Astrocyte of the hippocampus (primary cell): ENCODE results near the gene CLRN1.

Experiments used
- DNase-seq: peaks from one replicate; pipeline ENCODE4 v3.0.0; 2011; ENCODE audit warnings: low read depth, low spot score

Gene CLRN1

DNA sequence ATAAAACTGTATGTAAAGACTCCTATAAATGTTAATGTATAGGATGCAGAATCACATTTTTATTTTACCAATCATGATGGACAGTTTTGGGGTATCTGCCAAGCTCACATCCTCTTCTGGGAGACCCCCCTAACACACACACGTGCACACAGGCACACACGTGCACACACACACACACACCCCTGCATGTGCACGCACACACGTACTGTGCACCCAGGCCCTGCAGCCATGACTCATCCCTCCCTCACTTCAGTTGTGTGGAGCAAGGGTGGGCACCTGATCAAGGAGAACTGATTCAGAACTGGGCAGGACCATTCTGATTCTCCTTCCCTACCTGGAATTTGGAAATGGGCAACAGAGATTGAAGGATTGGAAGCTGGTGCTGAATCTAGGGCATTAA, 51.3 kb downstream of the CLRN1 start:
- no peak for DNase-seq

DNA sequence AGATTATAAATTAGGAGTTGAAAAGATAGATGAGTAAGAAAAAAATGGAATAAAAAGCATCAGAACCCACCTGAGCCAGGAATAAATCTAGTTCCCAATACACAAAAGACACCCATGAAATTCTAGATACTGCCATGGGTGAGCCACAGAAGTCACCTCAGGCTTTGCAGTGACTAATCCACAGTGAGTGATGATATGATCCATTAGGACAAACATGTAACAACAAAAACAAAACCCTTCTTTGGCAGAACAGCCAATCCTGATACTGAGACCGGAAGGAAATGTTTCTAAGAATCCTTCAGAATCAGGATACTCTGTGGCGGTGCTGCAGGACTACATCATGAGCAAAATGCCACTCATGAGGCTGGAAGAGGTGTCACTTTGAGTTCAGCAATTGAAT, 52.3 kb downstream of the CLRN1 start:
- no peak for DNase-seq

DNA sequence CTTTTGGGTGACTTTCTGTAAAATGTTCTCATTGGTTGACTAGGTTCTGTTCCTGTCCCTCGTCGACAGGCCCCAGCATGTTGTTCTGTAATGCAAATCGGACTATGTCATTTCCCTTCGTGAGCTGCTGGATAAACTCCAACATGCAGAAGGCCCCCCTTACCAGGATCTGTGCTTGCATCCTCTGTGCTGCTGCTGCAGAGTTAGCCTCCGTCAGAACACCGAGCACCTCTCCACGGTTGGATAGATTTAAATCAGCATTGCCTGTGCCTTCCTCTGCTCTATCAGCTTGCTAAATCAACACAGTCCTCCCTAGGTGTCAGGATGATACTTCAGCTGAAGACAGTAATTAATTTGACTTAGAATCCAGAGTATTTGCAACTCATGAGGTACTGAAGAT, 54.6 kb downstream of the CLRN1 start:
- no peak for DNase-seq

DNA sequence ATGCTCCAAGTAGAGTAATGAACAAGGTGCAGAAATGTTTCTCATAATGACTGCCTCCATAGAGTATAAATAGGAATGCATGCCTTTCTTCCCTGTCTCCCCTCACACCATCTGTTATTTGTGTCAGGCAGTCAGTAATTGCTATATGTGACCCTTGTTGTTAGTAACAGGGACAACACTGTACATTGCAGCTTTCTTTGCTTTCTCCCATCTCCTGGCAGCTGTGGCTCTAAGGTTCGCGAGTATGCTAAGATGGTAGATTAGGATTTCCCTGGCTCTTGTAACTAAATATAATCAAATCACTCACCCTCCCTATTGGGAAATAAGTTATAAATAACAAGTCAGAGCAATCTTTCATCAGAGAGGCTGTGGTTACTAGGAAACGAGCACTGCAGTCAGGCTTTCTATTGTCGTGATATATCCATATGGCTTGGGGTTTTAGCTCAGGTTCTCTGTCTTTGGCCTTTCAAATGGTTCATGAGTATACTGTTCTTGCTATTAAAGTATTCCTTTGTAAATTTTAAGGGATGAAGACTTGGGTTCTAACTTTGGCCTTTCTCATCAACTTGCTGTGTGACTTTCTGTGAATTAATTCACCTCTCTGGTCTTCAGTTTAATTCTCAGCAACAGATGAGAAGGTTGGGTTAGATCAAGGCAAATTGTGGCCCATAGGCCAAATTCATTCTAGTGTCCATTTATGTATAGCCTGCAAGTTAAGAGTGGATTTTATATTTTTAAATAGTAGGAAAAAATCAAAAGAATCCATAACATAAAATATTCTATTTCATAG, 59.2 kb downstream of the CLRN1 start:
- DNase-seq: no peak

DNA sequence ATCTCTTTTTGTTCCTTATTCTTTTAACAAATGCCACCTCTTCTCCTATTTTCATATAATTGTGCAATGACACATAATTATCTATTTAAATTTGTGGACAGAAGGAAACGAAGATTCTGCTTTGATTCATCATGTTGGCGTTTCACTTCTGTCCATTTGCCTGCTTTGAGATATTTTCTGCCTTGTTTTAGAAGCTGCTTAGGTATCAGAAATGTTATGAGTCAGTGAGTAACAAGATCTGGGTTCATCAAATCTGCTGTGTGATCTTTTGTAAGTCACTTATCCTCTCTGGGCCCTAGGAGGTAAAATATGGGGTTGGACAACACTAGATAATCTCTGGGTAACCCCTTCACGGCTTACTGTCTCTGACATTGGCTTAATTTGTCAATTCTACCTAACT, 60.0 kb downstream of the CLRN1 start:
- no peak for DNase-seq

DNA sequence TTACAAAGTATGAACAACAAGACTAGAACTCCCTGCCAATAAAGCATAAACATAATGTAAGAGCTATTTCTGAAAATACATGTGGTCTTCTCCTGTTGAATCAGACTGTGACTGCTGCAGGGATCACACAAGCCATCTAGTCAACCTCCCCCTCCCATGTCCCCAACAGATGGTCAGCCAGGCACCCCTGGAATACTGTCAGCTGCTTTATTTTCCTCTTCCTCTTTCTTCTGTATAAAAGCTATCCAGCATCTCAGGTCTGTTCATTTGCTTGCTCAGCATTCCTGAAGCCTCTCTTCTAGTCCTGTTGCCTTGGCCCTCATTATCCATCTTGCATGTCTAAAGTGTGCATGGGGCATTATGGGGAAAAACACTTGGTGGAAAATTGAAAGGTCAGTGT, 60.8 kb downstream of the CLRN1 start:
- DNase-seq: no peak

DNA sequence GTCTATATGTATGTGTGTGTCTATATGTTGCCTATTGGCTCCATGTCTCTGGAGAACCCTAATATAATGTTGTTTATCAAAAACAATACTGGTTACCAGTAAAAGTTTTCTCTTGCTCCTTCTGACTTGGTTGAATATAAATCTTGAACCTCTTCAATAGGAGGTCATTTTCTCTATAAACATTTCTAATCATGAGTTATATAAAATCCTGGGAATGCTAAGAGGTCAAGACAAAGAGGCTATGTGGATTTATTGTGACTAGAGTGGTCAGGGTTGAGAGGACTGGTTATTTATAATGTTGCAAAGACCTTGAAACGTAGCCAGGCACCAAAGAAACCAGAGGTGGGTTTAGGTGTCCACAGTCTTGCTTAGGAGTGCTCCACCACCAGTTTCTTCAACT, 66.1 kb downstream of the CLRN1 start:
- DNase-seq: no peak

DNA sequence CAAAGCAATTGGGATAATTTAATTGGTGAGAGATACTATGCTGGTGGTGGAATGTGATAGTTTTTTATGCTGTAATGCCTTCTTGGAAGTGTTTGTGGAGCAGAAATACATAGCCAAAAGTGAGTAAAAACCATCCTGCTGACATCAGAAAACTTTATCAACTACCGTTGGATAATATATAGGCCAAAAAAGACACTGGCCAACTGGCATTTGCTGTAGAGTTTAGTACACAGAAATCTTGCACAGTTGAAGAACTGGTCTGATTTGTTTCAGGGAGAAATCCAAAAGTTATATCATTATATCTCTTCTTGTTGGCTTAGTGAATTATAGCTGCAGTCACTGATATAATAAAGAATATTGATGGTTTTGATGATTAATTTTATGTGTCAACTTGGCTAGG, 66.8 kb downstream of the CLRN1 start:
- DNase-seq: no peak

DNA sequence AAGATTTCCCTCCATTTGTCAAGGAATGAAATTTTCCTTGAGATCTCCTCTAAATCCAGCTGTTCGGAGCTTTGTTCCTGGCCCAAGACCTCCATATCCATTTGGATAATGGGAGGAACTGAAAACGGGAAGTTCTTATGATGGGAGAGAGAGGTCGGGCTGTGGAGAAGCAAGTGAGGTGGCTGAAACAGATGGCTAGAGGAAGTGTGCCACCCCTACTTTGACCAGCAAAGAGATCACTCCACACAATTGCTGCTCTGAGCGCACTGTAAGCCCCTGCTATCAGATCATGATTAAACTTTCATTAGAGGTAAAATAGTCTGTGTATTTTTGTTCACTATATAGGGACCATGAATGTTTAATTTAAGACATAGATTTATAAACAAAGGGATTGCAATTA, 67.2 kb downstream of the CLRN1 start, which contains the start of gene MINDY4B:
Gene MINDY4B, minus strand, starts transcription at position 101 of the 400 bp plus-strand sequence. Its CDS starts 0 bp downstream, at position 101.
- DNase-seq: no peak

DNA sequence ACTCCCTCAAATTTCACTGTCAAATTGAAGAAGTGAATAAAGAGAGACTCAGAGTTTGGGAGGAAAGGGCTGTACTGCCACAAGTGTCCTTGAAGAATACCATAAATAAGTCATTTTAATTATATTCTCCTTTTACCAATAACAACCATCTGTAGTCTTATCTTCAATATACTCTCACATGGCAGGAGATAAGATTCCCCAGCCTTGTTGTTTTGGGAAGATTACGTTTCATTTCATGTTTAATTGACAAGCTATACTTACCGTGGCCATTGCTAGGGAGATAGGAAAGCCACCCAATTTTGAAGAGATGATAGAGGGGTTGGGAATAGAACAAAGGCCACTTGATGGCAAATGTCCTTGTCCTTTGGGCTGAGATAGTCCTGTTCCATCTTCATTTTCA, 69.5 kb downstream of the CLRN1 start:
- no peak for DNase-seq

DNA sequence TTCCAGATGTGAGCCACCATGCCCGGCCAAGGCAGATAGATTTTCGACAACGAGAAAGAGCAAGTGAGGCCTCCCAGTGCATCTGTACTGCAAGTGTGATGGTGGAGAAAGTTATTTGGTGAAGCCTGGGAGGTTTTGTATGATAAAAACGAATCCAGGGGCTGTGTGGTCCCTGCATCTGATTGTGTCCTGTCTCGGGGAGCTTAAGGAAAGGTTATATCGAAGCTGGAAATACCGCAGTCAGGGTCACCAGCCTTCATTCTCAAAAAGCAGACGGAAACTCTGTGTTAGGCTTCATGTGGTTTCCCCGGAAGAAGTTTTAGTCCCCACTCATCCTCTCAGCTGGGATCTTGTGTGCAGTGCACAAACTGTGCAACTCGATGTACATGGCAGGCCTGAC, 70.7 kb downstream of the CLRN1 start:
- no peak for DNase-seq

DNA sequence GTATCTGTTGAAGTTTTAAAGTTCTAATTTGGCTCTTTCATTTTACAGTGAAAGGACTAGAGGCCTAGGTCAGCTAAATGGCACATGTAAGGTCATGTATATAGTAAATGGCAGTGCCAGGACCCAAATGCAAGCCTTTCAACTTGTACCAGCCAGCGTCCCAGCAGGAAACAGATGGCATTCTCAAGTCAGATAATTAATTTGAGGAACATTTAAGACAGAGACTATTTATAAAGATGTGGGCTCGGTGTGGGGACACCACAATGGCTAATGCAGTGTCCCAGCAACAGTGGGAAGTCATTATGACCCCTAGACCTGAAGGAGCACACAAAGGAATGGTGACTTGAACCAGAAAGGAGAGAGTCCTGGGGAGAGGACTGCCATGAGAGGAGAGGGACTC, 73.4 kb downstream of the CLRN1 start:
- no peak for DNase-seq

DNA sequence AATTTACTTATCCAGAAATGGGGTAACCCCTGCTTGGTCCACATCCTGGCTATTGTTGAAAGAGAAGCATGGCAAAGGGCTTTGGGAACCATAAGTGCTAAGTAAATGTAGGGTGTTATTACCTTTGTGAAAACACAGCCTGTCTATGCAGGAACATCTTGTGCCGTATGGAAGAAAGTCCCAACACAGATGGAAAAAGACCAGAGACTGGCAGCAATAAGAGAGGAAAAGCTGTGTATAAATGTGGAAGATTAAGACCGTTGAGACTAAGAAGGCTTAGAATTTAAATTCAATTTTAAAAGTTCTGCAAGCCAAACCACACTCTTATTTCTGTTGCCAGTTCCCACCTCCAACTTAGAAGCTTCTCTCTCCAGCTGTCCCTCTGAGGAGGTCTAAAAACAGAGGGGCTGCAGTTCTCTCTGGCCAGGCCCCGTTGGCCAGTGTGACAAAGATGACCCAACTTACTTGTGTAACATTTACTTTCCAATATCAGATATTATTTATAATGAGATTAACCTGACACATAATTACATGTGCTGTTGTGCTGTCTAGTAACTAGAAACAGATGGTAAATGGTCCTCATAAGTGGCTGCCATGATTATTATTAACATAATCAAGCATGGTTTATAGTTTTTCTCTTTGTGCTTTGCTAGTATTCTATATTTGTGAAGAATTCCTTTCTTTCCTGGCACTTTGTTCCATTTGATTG, 74.3 kb downstream of the CLRN1 start:
- DNase-seq: no peak

DNA sequence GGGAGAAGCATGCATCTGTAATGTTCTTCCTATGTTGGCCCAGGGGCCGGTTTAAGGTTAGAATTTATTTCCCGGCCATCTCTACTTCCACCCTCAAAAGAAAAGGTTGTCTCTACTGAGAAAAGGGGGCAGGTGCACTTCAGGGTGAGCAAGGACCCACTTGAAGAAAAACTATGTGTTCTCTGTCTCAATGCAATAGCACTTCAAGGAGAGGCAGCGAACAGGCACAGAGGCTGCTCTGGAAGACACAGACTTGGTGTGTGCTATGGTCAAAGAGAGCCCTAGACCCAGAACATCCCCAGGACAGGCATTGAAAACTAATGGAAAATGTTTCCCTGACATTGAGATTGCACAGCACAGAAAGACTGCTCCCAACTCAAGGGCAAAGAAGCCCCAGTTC, 74.9 kb downstream of the CLRN1 start:
- DNase-seq: no peak

DNA sequence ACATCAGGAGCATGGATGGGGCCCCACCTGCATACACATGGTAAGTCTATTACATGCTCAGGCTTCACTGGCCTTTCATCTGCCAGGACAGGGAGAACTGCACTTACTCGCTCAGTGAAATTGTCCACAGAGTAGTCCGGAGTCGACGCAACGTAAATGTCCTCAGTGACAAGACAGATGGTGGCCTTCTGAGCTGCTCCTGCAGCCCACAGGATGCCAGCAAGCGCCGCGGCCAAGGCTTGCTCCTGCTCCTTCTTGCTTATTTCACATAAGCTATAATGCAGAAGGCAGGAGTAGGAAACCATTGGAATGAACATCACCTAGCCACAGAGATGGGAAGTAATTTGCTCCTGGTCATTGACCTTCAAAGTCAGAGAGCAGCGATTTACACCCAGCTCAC, 81.7 kb downstream of the CLRN1 start:
- DNase-seq: no peak

DNA sequence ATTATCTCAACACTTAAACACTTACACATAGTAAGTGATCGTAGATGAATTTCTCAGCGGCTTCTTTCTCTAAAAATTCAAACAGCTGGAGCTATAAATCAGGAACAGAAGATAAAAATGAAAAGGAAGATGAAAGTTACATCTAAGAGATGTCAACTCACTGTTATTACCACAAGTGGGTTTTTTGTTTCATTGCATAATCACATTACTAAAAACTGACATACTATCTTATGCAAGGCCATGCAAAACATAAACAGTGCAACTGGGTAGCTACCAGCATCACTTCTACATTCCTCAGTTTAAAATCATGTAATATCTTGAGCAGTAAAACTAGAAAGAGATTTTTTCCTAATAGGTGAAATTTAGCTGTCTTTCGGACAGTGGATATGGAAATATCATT, 82.2 kb downstream of the CLRN1 start:
- DNase-seq: no peak

DNA sequence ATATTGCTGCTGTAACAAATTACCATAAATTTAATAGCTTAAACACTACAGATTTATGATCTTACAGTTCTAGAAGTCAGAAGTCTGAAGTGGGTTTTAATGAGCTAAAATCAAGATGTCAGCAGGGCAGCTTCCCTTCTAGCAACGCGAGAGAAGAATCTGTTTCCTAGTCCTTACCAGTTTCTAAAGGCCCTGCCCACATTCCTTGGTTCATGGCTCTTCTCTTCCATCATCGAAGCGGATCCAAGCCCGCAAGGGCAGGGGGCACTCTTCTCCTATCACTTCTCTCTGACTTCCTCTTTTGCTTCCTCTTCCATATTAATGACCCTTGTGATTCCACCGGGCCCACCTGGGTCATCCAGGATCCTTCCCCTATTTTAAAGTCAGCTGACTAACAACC, 83.4 kb downstream of the CLRN1 start:
- no peak for DNase-seq

DNA sequence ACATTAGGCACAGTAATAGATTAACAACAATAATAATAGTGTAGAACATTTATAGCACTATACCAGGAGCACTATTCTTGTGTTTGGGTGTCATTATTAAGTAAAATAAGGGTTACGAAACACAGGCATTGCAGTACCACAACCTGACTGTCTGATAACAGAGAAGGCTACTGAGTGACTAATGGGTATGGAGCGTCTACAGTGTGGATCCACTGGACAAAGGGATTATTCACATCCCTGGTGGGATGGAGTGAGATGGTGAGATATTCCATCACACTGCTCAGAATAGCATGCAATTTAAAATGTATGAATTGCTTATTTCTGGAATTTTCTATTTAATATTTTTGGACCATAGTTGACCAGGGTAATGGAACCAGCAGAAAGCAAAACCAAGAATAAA, 85.5 kb downstream of the CLRN1 start:
- no peak for DNase-seq

DNA sequence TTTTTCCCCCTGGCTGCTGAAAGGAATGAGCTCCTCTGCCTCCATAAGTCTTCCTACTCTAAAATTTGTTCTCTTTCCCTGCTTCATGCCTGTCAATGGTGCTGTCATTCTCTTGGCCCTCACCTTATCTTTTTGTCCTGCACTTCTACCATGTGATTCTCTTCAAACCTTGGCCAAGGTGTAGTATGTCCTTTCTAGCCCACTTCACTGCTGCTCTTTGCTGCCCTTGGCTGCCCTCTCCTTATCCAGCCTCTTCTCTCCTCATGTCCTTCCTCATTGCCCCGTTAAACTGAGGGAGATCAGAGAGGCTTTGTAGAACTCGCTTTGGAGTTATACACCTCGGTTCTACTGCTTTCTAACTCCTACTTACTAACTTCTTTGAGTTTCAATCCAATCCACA, 87.0 kb downstream of the CLRN1 start:
- no peak for DNase-seq

DNA sequence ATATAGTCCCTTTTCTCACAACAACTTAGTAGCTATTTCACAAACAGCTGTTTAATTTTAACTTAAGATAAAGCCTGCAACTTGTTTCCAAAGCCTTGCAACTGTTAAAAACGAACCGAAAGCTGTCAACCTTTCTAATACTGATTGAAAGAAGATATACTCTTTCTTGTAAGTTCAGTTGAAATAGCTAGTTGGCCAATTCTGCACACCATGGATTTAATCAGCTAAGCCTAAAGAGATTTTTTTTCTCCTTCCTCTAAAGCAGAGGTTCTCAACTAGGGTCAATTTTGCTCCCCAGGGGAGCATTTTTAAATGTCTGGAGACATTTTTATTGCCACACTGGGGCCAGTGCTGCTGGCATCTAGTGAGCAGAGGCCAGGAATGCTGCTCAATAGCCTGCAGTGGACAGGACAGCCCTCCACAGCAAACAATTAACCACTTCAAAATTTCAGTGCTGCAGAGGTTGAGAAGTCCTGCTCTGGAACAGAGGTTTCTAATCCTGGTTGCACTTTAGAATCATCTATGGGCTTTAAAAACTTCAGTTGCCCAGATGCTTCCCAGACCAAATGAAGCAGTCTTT, 93.4 kb downstream of the CLRN1 start:
- no peak for DNase-seq

DNA sequence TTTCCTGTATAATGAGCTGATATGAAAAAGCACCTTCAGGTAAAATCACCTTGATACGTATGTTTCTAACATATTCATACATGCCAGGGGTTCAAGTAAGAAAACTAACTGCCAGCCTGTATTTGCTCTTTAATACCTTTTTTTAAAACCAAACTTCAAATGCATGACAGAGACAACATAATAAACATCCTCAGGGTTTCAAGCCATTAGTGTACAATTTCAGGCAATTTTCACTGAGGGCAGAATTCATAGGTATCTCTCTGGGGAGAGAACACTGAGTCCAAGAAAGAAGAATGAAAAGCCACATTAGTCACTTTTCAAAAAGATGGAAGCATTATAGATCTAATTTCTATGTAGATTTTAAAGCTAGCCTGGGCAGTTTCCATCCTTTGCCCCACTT, 94.2 kb downstream of the CLRN1 start:
- DNase-seq: no peak

DNA sequence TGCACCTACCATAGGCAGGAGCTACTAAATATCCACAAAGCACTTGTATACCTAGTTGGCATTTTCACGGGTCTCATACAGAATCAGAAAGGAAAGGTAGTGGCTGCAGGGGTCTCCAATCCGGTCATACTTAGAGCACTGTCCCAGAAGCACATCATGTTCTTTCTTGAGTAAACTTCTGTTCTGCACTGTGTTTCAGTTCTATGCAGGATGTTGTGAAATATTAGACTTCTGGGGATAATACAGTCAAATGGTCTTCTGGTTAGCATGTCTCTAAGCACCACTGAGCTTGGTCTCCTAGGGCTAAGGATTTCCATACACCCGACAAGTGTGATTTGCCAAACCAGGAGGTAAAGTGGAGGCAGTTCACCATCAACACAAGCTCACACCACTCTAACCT, 95.2 kb downstream of the CLRN1 start:
- no peak for DNase-seq
